SK-N-SH (cell line): ENCODE data around the gene HAAO. TPM values are rescaled to one million over a fixed set of nuclear protein-coding genes. Genes with fewer than 3 reads are reported as not detected.
"Not testable (repeated sequence)": the region's sequence is repeated elsewhere in the genome, so short reads cannot be mapped to it uniquely, and the experiment has no call there.

Experiments
- CTCF ChIA-PET: fragments of 300-600, 350-600 bp; formaldehyde crosslinking; extraction: SDS; loops from one replicate; lab custom pipeline; 2021; lab: Yijun Ruan, JAX
- POLR2A ChIA-PET: fragments of 350-600 bp; sonication (Branson Sonifier 250); formaldehyde crosslinking; extraction: SDS; loops from one replicate; lab custom pipeline; 2020; ENCODE audit warnings: antibody characterized with exemption, inconsistent platforms; lab: Yijun Ruan, JAX
- DNase-seq: peaks from one replicate; pipeline ENCODE4 v3.0.0; 2012
- H2AFZ ChIP-seq: fragments of 200-600 bp; sonication (generic); 2 replicates; pipeline ENCODE4 v1.8.1; 2016; ENCODE audit warnings: antibody characterized with exemption, mild to moderate bottlenecking, low read depth
- H3F3A ChIP-seq: fragments of 200-600 bp; sonication (generic); replicated peaks from 2 replicates; pipeline ENCODE3; 2016; ENCODE audit warnings: antibody characterized with exemption, mild to moderate bottlenecking; ENCODE audit not compliant: insufficient read depth
- H3K27ac ChIP-seq, 2 experiments: fragments of 200-500 bp in 1 of 2; fragments of 200-600 bp in 1 of 2; sonication (Bioruptor generic) in 1 of 2; sonication (generic), shearing (Covaris generic) in 1 of 2; 2 replicates each; pipeline versions ENCODE4 v1.5.1 to v1.6.1; 2014 to 2016; ENCODE audit warnings: low read depth in 2 of 2, inconsistent platforms in 1 of 2, low read length in 1 of 2, mild to moderate bottlenecking in 1 of 2, mixed read lengths in 1 of 2
- H3K27me3 ChIP-seq: fragments of 200-600 bp; sonication (generic), shearing (Covaris generic); 2 replicates; pipeline ENCODE4 v1.6.1; 2016; ENCODE audit warnings: mixed run types; ENCODE audit not compliant: insufficient read depth
- H3K36me3 ChIP-seq, 2 experiments: fragments of 200-500 bp in 1 of 2; fragments of 200-600 bp in 1 of 2; sonication (Bioruptor generic) in 1 of 2; sonication (generic) in 1 of 2; replicated peaks in 1 of 2; 2 replicates each; pipeline versions ENCODE3 to v1.5.1; 2014 to 2016; ENCODE audit warnings: low read length in 1 of 2, mild to moderate bottlenecking in 1 of 2; ENCODE audit not compliant: insufficient read depth in 2 of 2, control insufficient read depth in 1 of 2
- H3K4me1 ChIP-seq, 2 experiments: fragments of 200-500 bp in 1 of 2; fragments of 200-600 bp in 1 of 2; sonication (Bioruptor generic) in 1 of 2; sonication (generic), shearing (Covaris generic) in 1 of 2; 2 replicates each; pipeline versions ENCODE4 v1.5.1 to v1.6.1; 2014 to 2016; ENCODE audit warnings: low read depth in 1 of 2, low read length in 1 of 2, mixed run types in 1 of 2; ENCODE audit not compliant: insufficient read depth in 2 of 2, control insufficient read depth in 1 of 2
- H3K4me2 ChIP-seq: fragments of 200-600 bp; sonication (generic), shearing (Covaris generic); 2 replicates; pipeline ENCODE4 v1.6.1; 2017; ENCODE audit warnings: mixed run types
- H3K4me3 ChIP-seq, 2 experiments: fragments of 200-500 bp in 1 of 2; fragments of 200-600 bp in 1 of 2; sonication (Bioruptor generic) in 1 of 2; sonication (generic), shearing (Covaris generic) in 1 of 2; 2 replicates each; pipeline versions ENCODE4 v1.5.1 to v1.8.1; 2014 to 2016; ENCODE audit warnings: low read depth in 2 of 2, inconsistent platforms in 1 of 2, low read length in 1 of 2, mild to moderate bottlenecking in 1 of 2, mixed read lengths in 1 of 2, moderate library complexity in 1 of 2
- H3K79me2 ChIP-seq: fragments of 200-600 bp; sonication (generic); 2 replicates; pipeline ENCODE4 v1.8.1; 2017; ENCODE audit warnings: mild to moderate bottlenecking; ENCODE audit not compliant: insufficient read depth
- H3K9ac ChIP-seq: fragments of 200-600 bp; sonication (generic); 2 replicates; pipeline ENCODE4 v1.6.1; 2017; ENCODE audit warnings: mixed run types
- H3K9me2 ChIP-seq: fragments of 200-600 bp; sonication (generic); 2 replicates; pipeline ENCODE4 v1.6.1; 2017; ENCODE audit warnings: mixed run types
- H3K9me3 ChIP-seq: fragments of 200-600 bp; sonication (generic); 2 replicates; pipeline ENCODE4 v1.6.1; 2017; ENCODE audit warnings: mixed run types, mild to moderate bottlenecking, moderate library complexity
- H4K20me1 ChIP-seq: fragments of 200-600 bp; sonication (generic); 2 replicates; pipeline ENCODE4 v1.6.1; 2017; ENCODE audit warnings: mild to moderate bottlenecking, mixed run types; ENCODE audit not compliant: insufficient read depth
- ELF1 ChIP-seq: IDR thresholded peaks from 2 replicates; pipeline ENCODE4 v1.4.0; 2012
- FOSL2 ChIP-seq: IDR thresholded peaks from 2 replicates; pipeline ENCODE4 v1.4.0; 2012; ENCODE audit warnings: low read depth, mild to moderate bottlenecking, moderate library complexity, borderline replicate concordance
- FOXJ3 ChIP-seq: sonication (generic); formaldehyde crosslinking; IDR thresholded peaks from 2 replicates; pipeline ENCODE4 v1.5.1; 2020; ENCODE audit warnings: mild to moderate bottlenecking, missing genetic modification reagents
- FOXM1 ChIP-seq: IDR thresholded peaks from 2 replicates; pipeline ENCODE4 v1.4.0; 2012; ENCODE audit warnings: low read depth, mild to moderate bottlenecking
- GATA2 ChIP-seq: sonication (generic); formaldehyde crosslinking; IDR thresholded peaks from 2 replicates; pipeline ENCODE4 v1.5.0; 2020; ENCODE audit warnings: mild to moderate bottlenecking, missing genetic modification reagents
- NRF1 ChIP-seq: IDR thresholded peaks from 2 replicates; pipeline ENCODE4 v1.6.1; 2012; ENCODE audit warnings: low read depth, mild to moderate bottlenecking, low read length
- POLR2AphosphoS5 ChIP-seq: IDR thresholded peaks from 2 replicates; pipeline ENCODE4 v1.6.1; 2012; ENCODE audit warnings: low read depth, low read length
- REST ChIP-seq: IDR thresholded peaks from 2 replicates; pipeline ENCODE4 v1.6.1; 2012; ENCODE audit warnings: mild to moderate bottlenecking, low read depth, low read length, moderate library complexity
- RXRA ChIP-seq: IDR thresholded peaks from 2 replicates; pipeline ENCODE4 v1.4.0; 2012; ENCODE audit warnings: low read depth, mild to moderate bottlenecking, borderline replicate concordance
- SMC3 ChIP-seq: IDR thresholded peaks from 2 replicates; pipeline ENCODE4 v1.6.1; 2012; ENCODE audit warnings: low read depth, low read length, improper control_type of control experiment
- TAF1 ChIP-seq: IDR thresholded peaks from 2 replicates; pipeline ENCODE4 v1.6.1; 2012; ENCODE audit warnings: low read depth, mild to moderate bottlenecking, low read length, moderate library complexity, borderline replicate concordance
- USF1 ChIP-seq: IDR thresholded peaks from 2 replicates; pipeline ENCODE4 v1.4.0; 2012; ENCODE audit warnings: low read depth, borderline replicate concordance
- USF2 ChIP-seq: fragments of 150-350 bp; IDR thresholded peaks from 2 replicates; pipeline ENCODE4 v1.6.1; 2017; ENCODE audit warnings: antibody characterized with exemption, low read length, low read depth, borderline replicate concordance
- WGBS: methylation state at CpG from one replicate; pipeline ENCODE4 v1.1.6; 2017; ENCODE audit warnings: low lambda C conversion rate; 5-methylcytosine and 5-hydroxymethylcytosine counted together
- polyA plus RNA-seq, 3 experiments: library from polyadenylated mRNA; depleted of rRNA; stranded (reverse); fragments of >200 nt; gene quantifications; 2 replicates each; pipeline ENCODE4 v1.2.3, GENCODE V29; 2012

Gene HAAO
- polyA plus RNA-seq, 1 of the 3 experiments (the other 2 are of a cell fraction), result not detected

GRCh38 chr2:42733852-42734251, 58.5 kb downstream of the HAAO start (continued):
- TF ChIP-seq REST (no peak), FOXJ3 (CRISPR knock-in tag) (no peak), POLR2AphosphoS5 (no peak), NRF1 (no peak), USF2 (no peak), RXRA (no peak), FOXM1 (no peak), SMC3 (no peak), USF1 (no peak)

- H3F3A ChIP-seq, POLR2A ChIA-PET, H3K27me3 ChIP-seq, H3K79me2 ChIP-seq, H3K9me3 ChIP-seq, H3K36me3 ChIP-seq, H3K4me1 ChIP-seq, H3K4me2 ChIP-seq, H3K27ac ChIP-seq, H4K20me1 ChIP-seq, H3K9ac ChIP-seq, H2AFZ ChIP-seq, DNase-seq, H3K9me2 ChIP-seq, H3K4me3 ChIP-seq, CTCF ChIA-PET: not testable (repeated sequence)
- 85% methylated on average over 4 of the region's 4 CpGs for WGBS
Measured at GRCh38 chr2:42731316-42731715, 61.1 kb downstream of the HAAO start.

- Histone ChIP-seq H3K4me2 (no peak overlapping the region), H3K79me2 (no peaks in the 10 kb centered on the region), H3K4me1 (no peaks in the 10 kb centered on the region), H3K27ac (no peak overlapping the region), H3F3A (no peaks in the 10 kb centered on the region), H4K20me1 (no peaks in the 10 kb centered on the region), H3K9me2 (no peaks in the 10 kb centered on the region), H2AFZ (no peak overlapping the region), H3K4me3 (no peak overlapping the region), H3K9ac (no peak overlapping the region), H3K36me3 (no peaks in the 10 kb centered on the region), H3K9me3 (peaks cover 8% of the 10 kb centered on the region; the same call in 1 of the 2 replicates), H3K27me3 (no peaks in the 10 kb centered on the region)
- CTCF ChIA-PET, result interaction anchor here (1.0 kb wide), 1 partner anchor 15 kb away, joined by 3 read pairs; no protein-coding TSS in a partner anchor
- TF ChIP-seq TAF1 (no peak), ELF1 (no peak), USF1 (no peak), GATA2 (CRISPR knock-in tag) (no peak), FOXJ3 (CRISPR knock-in tag) (no peak), NRF1 (no peak), USF2 (no peak), FOSL2 (no peak)
- POLR2A ChIA-PET, result no interaction called here
- 84% methylated on average over 2 of the region's 2 CpGs for WGBS
- no peak for DNase-seq
Measured at GRCh38 chr2:42726680-42727079, 65.7 kb downstream of the HAAO start.
